ENCODE results near the gene TNFAIP6. TPM values are rescaled to one million over a fixed set of nuclear protein-coding genes. Genes with fewer than 3 reads are reported as not detected.
"Not testable (repeated sequence)": the region's sequence is repeated elsewhere in the genome, so short reads cannot be mapped to it uniquely, and the experiment has no call there.

TNFAIP6 gene
- total RNA-seq, 1 donor from 2014 or later, result 2.0 TPM

DNA sequence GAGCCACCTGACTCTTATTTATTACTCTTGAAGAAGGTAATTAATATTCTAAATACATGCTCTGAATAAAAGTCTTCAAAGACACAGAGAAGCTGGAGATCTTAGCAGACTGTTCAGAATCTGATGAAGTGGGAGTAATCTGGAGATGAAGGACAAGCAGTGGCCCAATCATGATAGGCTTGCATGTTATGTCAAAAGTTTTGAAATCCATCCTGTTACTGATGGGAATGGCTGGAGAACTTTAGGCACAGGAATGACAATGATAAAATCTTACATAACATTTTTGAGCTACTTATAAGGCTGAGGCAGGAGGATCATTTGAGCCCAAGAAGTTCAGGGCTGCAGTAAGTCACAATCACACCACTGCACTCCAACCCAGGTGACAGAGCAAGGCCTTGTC is 49.9 kb downstream of the TNFAIP6 start:
- Histone ChIP-seq H3K9me3 (no peaks in the 10 kb centered on the region), H3K27ac (no peak overlapping the region), H3K4me3 (no peak overlapping the region), H3K36me3 (no peaks in the 10 kb centered on the region), H3K4me1 (peaks cover 16% of the 10 kb centered on the region), H3K27me3 (no peaks in the 10 kb centered on the region)
- no peak for DNase-seq (ENCODE audit: extremely low spot score in 2 of 2)
- intact Hi-C loops (cut with DNase I), result no loop called here
- TF ChIP-seq POLR2A (IDR thresholded peaks at IDR 0.05) (no peak), POLR2AphosphoS5 (IDR thresholded peaks at IDR 0.05; ENCODE audit: insufficient read depth in 1 of 2, low read depth in 1 of 2) (no peak)
- TF ChIP-seq, protein P1, sequence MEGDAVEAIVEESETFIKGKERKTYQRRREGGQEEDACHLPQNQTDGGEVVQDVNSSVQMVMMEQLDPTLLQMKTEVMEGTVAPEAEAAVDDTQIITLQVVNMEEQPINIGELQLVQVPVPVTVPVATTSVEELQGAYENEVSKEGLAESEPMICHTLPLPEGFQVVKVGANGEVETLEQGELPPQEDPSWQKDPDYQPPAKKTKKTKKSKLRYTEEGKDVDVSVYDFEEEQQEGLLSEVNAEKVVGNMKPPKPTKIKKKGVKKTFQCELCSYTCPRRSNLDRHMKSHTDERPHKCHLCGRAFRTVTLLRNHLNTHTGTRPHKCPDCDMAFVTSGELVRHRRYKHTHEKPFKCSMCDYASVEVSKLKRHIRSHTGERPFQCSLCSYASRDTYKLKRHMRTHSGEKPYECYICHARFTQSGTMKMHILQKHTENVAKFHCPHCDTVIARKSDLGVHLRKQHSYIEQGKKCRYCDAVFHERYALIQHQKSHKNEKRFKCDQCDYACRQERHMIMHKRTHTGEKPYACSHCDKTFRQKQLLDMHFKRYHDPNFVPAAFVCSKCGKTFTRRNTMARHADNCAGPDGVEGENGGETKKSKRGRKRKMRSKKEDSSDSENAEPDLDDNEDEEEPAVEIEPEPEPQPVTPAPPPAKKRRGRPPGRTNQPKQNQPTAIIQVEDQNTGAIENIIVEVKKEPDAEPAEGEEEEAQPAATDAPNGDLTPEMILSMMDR (IDR thresholded peaks at IDR 0.05), result no peak

DNA sequence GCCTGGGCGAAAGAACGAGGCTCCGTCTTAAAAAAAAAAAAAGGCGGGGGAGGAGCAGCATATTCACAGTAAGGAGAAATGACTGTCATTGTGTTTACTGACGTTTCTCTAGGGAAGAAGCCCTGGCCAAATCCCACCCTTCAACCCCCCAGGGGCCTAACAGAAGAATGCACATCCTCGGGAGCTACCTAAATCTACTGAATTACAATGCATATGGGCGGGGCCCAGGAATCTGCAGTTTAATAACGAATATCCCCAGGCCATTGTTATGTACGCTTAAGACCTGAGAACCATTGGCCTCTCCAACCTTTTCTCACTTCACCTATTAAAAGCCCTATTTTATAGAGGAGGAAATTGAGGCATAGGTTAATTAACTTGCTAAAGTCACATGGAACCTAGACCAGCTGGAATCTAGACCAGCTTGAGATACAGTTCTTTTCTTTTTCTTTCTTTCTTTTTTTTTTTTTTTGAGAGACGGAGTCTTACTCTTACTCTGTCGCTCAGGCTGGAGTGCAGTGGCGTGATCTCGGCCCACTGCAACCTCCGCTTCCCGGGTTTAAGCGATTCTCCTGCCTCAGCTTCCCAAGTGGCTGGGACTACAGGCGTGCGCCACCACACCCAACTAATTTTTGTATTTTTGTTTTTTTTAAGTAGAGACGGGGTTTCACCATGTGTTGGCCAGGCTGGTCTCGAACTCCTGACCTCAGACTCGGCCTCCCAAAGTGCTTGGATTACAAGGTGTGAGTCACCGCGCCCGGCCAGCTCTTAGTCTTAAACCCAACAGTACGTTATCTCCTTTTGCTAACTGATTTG is 51.6 kb downstream of the TNFAIP6 start:
- Histone ChIP-seq H3K9me3 (no peaks in the 10 kb centered on the region), H3K4me1 (peaks cover 25% of the 10 kb centered on the region), H3K36me3 (peaks cover 0 to 4% of the 10 kb centered on the region in 2 donors), H3K27me3 (no peaks in the 10 kb centered on the region), H3K4me3 (peak overlapping the region; percentile 91 to 97), H3K27ac (no peak overlapping the region)
- no peak for DNase-seq (ENCODE audit: extremely low spot score in 2 of 2)
- no peak for TF ChIP-seq POLR2AphosphoS5 (IDR thresholded peaks at IDR 0.05; ENCODE audit: insufficient read depth in 1 of 2, low read depth in 1 of 2)
- intact Hi-C loops (cut with DNase I), result no loop called here

DNA sequence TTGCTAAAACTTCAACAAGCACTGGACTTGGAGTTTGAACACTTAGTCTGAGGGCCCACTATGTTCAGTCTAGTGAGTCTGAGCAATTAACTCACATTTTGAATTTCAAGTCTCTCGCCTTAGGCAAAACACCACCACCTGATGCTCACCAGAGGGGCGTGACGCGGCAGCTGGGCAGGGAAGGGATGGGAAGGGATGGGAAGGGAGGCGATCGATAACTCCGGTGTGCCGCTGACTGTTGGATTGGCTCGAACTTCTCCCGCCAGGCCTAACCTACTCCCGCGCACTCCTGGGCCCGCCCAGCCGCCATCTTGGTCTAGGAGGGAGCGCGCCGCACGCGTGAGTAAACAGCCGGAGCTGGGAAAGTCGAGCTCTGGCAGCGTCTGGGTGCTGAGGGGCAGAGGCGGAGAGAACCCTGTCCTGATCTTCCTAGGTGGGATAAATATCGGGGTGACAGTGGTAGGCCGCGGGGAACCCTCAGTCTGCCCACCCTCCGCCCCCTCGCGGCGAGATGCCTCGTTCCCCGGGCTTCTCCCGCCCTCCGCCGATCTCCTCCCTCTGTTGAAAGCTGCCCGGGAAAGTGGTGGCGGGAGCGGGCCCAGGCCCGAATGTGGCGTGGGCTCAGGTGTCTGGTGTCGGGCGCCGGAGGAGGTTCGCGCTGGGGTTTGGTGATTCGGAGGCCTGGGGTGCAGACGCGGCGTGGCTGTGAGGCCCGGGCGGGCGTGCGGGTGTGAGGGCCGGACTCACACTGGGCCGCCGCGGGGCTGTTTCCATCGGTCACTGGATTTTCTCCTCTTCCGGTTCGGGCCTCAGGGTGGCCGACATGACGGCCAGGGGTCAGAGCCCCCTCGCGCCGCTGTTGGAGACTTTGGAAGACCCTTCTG is 52.5 kb downstream of the TNFAIP6 start, which contains the start of gene RIF1:
Gene RIF1 (plus strand): TSS at position 302 of the 884 bp plus-strand sequence. CDS start 522 bp downstream, at position 824.
- Histone ChIP-seq H3K9me3 (no peaks in the 10 kb centered on the region), H3K27me3 (no peaks in the 10 kb centered on the region), H3K4me1 (peaks cover 25% of the 10 kb centered on the region), H3K4me3 (peak within 1 kb of the TSS; percentile 91 to 97), H3K27ac (peak within 1 kb of the TSS; percentile 94), H3K36me3 (peaks cover 0 to 7% of the 10 kb centered on the region in 2 donors)
- TF ChIP-seq, protein P1 (IDR thresholded peaks at IDR 0.05), result peak in 2 of 3 experiments; percentile 74 to 92
- peak; percentile 43 to 89 for TF ChIP-seq POLR2AphosphoS5 (IDR thresholded peaks at IDR 0.05; ENCODE audit: insufficient read depth in 1 of 2, low read depth in 1 of 2)
- no peak for TF ChIP-seq POLR2A (IDR thresholded peaks at IDR 0.05)
- DNase-seq (ENCODE audit: extremely low spot score in 2 of 2), result peak in 1 of 2 donors; percentile 91
- intact Hi-C loops (cut with DNase I), result loop anchor here (10.0 kb wide), 1 partner anchor 145 kb away; the partner anchor contains the start of gene RBM43

DNA sequence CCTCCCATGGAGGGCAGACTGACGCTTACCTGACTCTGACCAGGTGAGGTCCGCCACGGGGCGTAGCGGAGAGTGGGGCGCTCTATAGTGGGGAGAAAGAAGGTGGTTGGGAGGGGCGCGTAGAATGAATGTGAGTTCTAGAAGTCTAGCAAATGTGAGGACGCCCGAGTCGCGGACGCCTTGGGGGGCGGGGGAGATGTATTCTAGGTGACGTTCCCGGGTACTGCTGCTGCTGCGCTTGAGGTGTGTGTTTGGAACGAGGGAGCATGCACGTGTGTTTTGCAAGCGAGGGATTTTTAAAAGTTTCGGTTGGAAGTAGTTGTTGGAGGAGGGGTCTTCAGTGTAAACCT is 53.1 kb downstream of the TNFAIP6 start:
- DNase-seq (ENCODE audit: extremely low spot score in 2 of 2), result no peak
- TF ChIP-seq POLR2AphosphoS5 (IDR thresholded peaks at IDR 0.05; ENCODE audit: insufficient read depth in 1 of 2, low read depth in 1 of 2), result no peak
- TF ChIP-seq, protein P1 (IDR thresholded peaks at IDR 0.05), result no peak
- no peak for TF ChIP-seq POLR2A (IDR thresholded peaks at IDR 0.05)
- intact Hi-C loops (cut with DNase I), result loop anchor here (10.0 kb wide), 1 partner anchor 146 kb away; the partner anchor contains the start of gene RBM43
- Histone ChIP-seq H3K27ac (peak overlapping the region; percentile 94), H3K4me3 (peak overlapping the region; percentile 91 to 97), H3K27me3 (no peaks in the 10 kb centered on the region), H3K9me3 (no peaks in the 10 kb centered on the region), H3K4me1 (peaks cover 25% of the 10 kb centered on the region), H3K36me3 (peaks cover 0 to 13% of the 10 kb centered on the region in 2 donors)

DNA sequence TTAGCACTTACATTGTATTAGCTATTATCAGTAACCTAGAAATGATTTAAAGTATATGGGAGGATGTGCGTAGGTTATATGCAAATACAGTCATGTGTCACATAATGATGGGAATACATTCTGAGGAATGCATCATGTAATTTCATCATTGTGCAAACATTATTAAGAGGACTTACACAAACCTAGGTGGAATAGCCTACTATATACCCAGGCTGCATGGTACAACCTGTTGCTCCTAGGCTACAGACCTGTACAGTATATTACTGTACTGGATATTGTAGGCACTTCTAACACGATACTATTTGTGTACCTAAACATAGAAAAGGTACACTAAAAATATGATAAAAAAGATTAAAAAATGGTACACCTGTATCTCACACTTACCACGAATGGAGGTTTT is 60.3 kb downstream of the TNFAIP6 start:
- TF ChIP-seq POLR2AphosphoS5 (IDR thresholded peaks at IDR 0.05; ENCODE audit: insufficient read depth in 1 of 2, low read depth in 1 of 2), result no peak
- no peak for TF ChIP-seq POLR2A (IDR thresholded peaks at IDR 0.05)
- TF ChIP-seq, protein P1 (IDR thresholded peaks at IDR 0.05), result no peak
- no peaks in the 10 kb centered on the region for H3K9me3 ChIP-seq
- H3K4me1 ChIP-seq, result peaks cover 5% of the 10 kb centered on the region
- H3K4me3 ChIP-seq, result no peak overlapping the region
- H3K27me3 ChIP-seq, result no peaks in the 10 kb centered on the region
- H3K27ac ChIP-seq, result no peak overlapping the region
- H3K36me3 ChIP-seq, result peaks cover 0 to 67% of the 10 kb centered on the region in 2 donors
- intact Hi-C loops (cut with DNase I), result loop anchor here (10.0 kb wide), 1 partner anchor 153 kb away; the partner anchor contains the start of gene RBM43
- no peak for DNase-seq (ENCODE audit: extremely low spot score in 2 of 2)

DNA sequence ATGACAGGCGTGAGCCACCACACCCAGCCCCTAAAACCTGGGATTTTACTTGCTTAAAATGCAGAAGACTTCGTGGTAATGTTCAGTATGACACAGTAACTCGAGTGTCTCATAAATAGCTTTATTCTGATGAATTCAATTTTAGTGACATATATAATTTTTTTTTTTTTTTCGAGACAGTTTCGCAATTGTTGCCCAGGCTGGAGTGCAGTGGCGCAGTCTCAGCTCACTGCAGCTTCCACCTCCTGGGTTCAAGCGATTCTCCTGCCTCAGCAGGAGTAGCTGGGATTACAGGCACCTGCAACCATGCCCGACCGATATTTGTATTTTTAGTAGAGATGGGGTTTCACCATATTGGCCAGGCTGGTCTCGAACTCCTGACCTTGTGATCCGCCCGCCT is 64.3 kb downstream of the TNFAIP6 start:
- H3K4me1 ChIP-seq; H3K27ac ChIP-seq; H3K4me3 ChIP-seq; DNase-seq (ENCODE audit: extremely low spot score in 2 of 2); H3K9me3 ChIP-seq; intact Hi-C loops (cut with DNase I); H3K27me3 ChIP-seq: not testable (repeated sequence)
- H3K36me3 ChIP-seq, result peaks cover 0 to 52% of the 10 kb centered on the region in 2 donors
